HG02588 (cell line): ENCODE measurements around the gene PRKD1.

Source experiments
- ATAC-seq: cut with Tn5 transposase; IDR thresholded peaks from one replicate; pipeline ENCODE4 v1.9.1; 2021; ENCODE audit warnings: mild to moderate bottlenecking, moderate library complexity; ENCODE audit not compliant: unreplicated experiment

Gene PRKD1

GRCh38 chr14:29927376-29928116 is at the start of gene PRKD1:
PRKD1 (minus strand) TSS chr14:29927847.
- ATAC-seq, result peak; percentile 40

DNA sequence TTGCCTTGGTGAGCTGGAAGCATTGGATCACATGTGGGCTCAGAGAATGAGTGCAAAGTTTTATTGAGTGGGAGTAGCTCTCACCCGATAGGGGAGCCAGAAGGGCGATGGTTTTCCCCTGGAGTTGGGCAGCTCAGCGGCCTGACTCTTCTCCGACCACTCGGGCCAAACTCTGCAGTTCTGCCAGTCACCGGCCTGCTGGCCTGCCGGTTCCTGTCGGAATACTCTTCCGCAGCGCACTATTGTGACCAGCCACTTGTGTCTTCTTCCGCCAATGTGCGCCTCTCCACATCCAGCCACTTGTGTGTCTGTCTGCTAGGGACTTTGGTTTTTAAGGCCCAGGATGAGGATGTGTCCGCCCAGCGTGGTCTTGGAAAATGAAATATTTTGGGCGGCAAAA is 43.5 kb upstream of the PRKD1 start:
- no peak for ATAC-seq

DNA sequence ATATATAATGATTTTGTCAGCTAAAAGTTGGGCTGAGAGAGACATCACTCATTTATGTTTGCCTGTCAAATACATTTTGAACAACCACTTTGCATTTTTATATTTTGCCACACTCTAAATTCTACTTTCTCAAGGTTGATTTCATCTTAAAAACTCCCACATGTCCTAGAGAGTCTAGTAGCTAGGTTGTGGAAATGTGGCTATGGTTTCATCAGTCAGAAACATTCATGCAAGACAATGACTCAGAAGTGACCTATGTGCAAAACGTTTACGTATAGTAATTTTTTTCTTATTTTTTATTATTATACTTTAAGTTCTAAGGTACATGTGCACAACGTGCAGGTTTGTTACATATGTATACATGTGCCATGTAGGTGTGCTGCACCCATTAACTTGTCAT is 27.4 kb upstream of the PRKD1 start:
- ATAC-seq, result no peak

- ATAC-seq, result no peak
Observed at GRCh38 chr14:29953501-29953900, 25.9 kb upstream of the PRKD1 start.

- no peak for ATAC-seq
Observed at GRCh38 chr14:29944091-29944490, 16.4 kb upstream of the PRKD1 start.

DNA sequence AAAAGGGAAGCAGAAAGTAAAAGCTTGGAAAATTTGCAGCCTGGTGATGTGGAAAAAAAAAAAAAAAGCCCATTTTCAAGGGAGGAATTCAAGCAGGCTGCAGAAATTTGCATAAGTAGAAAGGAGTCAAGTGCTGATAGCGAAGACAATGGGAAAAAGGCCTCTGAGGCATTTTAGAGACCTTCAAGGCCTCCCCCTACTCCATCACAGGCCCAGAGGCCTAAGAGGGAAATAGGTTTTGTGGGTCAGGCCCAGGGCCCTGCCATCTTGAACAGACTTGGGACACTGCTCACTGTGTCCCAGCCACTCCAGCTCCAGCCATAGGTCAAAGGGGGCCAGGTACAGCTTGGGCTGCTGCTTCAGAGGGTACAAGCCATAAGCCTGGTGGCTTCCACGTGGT is 13.8 kb upstream of the PRKD1 start:
- no peak for ATAC-seq

DNA sequence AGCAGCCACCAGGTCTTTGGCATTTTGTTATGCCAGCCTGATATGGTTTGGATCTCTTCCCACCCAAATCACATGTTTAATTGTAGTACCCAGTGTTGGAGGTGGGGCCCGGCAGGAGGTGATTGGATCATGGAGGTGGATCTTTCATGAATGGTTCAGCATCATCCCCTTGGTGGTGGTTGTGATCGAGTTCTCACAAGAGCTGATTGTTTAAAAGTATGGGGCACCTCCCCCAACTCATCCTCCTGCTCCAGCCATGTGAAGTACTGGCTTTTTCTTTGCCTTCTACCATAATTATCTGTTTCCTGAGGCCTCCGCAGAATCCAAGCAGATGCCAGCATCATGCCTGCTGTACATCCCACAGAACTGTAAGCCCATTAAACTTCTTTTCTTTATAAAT is 12.8 kb upstream of the PRKD1 start:
- no peak for ATAC-seq

- ATAC-seq, result no peak
Observed at GRCh38 chr14:29937116-29937515, 9.5 kb upstream of the PRKD1 start.

GRCh38 chr14:29930283-29930682 is 2.6 kb upstream of the PRKD1 start:
- no peak for ATAC-seq

GRCh38 chr14:29928117-29928640 is 532 bp upstream of the PRKD1 start:
- no peak for ATAC-seq

- ATAC-seq, result peak; percentile 42
Observed at GRCh38 chr14:29926701-29927375, 809 bp downstream of the PRKD1 start.

GRCh38 chr14:29926228-29926627 is 1.4 kb downstream of the PRKD1 start:
- no peak for ATAC-seq

DNA sequence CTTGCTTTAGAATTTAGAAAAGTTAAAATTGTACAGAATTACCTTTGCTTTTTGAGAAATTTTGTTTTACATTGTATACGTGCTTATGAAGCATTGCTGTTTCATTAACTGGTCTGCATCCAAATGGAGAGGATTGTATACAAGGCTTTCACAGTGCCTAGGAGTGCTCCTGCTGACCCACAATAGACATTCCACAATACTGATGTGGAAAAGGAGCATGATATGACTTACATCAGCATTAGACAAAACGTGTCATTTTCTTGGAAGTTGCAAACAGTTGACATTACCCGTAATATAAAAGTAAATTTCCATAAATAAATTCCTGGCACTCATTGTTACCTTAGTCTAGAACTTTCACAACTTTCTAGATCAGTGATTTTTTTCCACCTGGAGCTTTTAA is 1.9 kb downstream of the PRKD1 start:
- no peak for ATAC-seq

- ATAC-seq, result no peak
Observed at GRCh38 chr14:29925101-29925722, 2.4 kb downstream of the PRKD1 start.

GRCh38 chr14:29919845-29920244 is 7.8 kb downstream of the PRKD1 start:
- no peak for ATAC-seq

- ATAC-seq, result no peak
Observed at GRCh38 chr14:29918981-29919380, 8.7 kb downstream of the PRKD1 start.

DNA sequence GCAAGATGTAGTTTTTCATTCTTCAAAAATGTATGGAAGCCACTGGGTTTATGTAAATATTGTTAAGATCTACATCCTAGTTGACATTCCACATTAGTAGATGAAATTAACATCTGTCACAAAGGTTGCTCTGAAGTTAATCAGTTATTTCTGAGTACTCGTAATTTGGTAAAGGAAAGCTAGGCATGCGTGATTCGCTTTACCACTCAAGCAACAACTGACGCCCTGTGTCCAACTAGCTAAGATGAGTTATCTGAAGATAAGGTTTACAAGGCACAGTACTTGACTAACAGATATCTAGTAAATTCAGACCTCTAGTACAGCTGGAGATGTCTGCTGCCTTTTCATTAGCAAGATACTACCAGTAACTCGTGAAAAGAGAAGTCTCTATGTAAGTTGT is 14.1 kb downstream of the PRKD1 start:
- no peak for ATAC-seq

- no peak for ATAC-seq
Observed at GRCh38 chr14:29911810-29912209, 15.8 kb downstream of the PRKD1 start.

GRCh38 chr14:29908652-29909577 is 18.7 kb downstream of the PRKD1 start:
- ATAC-seq, result no peak

DNA sequence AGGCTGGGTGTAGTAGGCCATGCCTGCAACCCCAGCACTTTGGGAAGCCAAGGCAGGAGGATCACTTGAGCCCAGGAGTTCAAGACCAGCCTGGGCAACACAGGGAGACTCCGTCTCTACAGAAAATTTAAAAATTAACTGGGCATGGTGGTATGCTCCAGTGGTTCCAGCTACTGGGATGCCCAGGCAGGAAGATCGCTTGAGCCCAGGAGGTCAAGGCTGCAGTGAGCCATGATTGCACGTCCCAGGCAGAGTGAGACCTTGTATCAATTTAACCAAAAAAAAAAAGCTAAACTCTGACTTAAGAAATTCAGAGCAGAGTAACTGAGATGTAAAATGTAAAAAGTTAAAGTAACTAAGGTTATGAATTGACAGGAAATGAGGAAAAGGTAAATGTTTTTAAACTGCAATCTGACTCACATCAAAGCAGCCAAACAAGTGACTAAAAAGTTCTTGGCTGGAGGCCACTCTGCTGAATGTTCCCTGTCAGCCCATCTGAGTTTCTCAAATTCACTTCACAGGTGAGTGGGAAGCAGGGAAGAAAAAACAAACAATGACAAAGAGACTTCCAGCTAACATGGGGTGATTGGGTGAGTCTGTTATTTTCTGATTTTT is 21.3 kb downstream of the PRKD1 start:
- ATAC-seq, result no peak
